ENCODE measurements around the gene ROBO1. TPM values are rescaled to one million over a fixed set of nuclear protein-coding genes. Genes with fewer than 3 reads are reported as not detected.

The ROBO1 gene
- total RNA-seq, 4 donors from 2014 or later, result 12.3 to 112 (median 27.1) TPM

GRCh38 chr3:79406175-79406574, 361.6 kb downstream of the ROBO1 start:
- H3K36me3 ChIP-seq, result no peaks in the 10 kb centered on the region
- no peaks in the 10 kb centered on the region for H3K9me3 ChIP-seq
- no peaks in the 10 kb centered on the region for H3K27me3 ChIP-seq
- no peak overlapping the region for H3K4me3 ChIP-seq
- no peaks in the 10 kb centered on the region for H3K4me1 ChIP-seq
- no peak for DNase-seq
- intact Hi-C loops (cut with DNase I; ENCODE audit: low total_unique reads), result no loop called here
- TF ChIP-seq POLR2A (IDR thresholded peaks at IDR 0.05) (no peak), CTCF (IDR thresholded peaks at IDR 0.05) (no peak)
- H3K27ac ChIP-seq, result no peak overlapping the region

GRCh38 chr3:79405183-79405582, 362.6 kb downstream of the ROBO1 start:
- Histone ChIP-seq H3K4me1 (no peaks in the 10 kb centered on the region), H3K27ac (no peak overlapping the region), H3K9me3 (no peaks in the 10 kb centered on the region), H3K27me3 (no peaks in the 10 kb centered on the region), H3K4me3 (no peak overlapping the region), H3K36me3 (no peaks in the 10 kb centered on the region)
- DNase-seq, result no peak
- TF ChIP-seq CTCF (IDR thresholded peaks at IDR 0.05), result no peak
- no peak for TF ChIP-seq POLR2A (IDR thresholded peaks at IDR 0.05)
- intact Hi-C loops (cut with DNase I; ENCODE audit: low total_unique reads), result no loop called here

GRCh38 chr3:79396595-79396994, 371.2 kb downstream of the ROBO1 start:
- Histone ChIP-seq H3K4me3 (no peak overlapping the region), H3K9me3 (no peaks in the 10 kb centered on the region), H3K36me3 (no peaks in the 10 kb centered on the region), H3K4me1 (no peaks in the 10 kb centered on the region), H3K27ac (no peak overlapping the region), H3K27me3 (no peaks in the 10 kb centered on the region)
- intact Hi-C loops (cut with DNase I; ENCODE audit: low total_unique reads), result no loop called here
- no peak for DNase-seq
- TF ChIP-seq CTCF (IDR thresholded peaks at IDR 0.05) (no peak), POLR2A (IDR thresholded peaks at IDR 0.05) (no peak)

GRCh38 chr3:79392479-79392878, 375.3 kb downstream of the ROBO1 start:
- H3K4me3 ChIP-seq, result no peak overlapping the region
- intact Hi-C loops (cut with DNase I; ENCODE audit: low total_unique reads), result no loop called here
- no peak overlapping the region for H3K27ac ChIP-seq
- TF ChIP-seq POLR2A (IDR thresholded peaks at IDR 0.05) (no peak), CTCF (IDR thresholded peaks at IDR 0.05) (no peak)
- no peaks in the 10 kb centered on the region for H3K9me3 ChIP-seq
- DNase-seq, result no peak
- no peaks in the 10 kb centered on the region for H3K27me3 ChIP-seq
- H3K4me1 ChIP-seq, result no peaks in the 10 kb centered on the region
- no peaks in the 10 kb centered on the region for H3K36me3 ChIP-seq

- Histone ChIP-seq H3K27me3 (no peaks in the 10 kb centered on the region), H3K9me3 (no peaks in the 10 kb centered on the region), H3K4me3 (no peak overlapping the region), H3K4me1 (no peaks in the 10 kb centered on the region), H3K36me3 (no peaks in the 10 kb centered on the region), H3K27ac (no peak overlapping the region)
- intact Hi-C loops (cut with DNase I; ENCODE audit: low total_unique reads), result no loop called here
- no peak for TF ChIP-seq CTCF (IDR thresholded peaks at IDR 0.05)
- TF ChIP-seq POLR2A (IDR thresholded peaks at IDR 0.05), result no peak
- no peak for DNase-seq
Measured at GRCh38 chr3:79390352-79390751, 377.4 kb downstream of the ROBO1 start.
